HEK293 (cell line): ENCODE results near the gene TBX5.

Source experiments
- CTCF ChIA-PET: fragments of 350-600 bp; formaldehyde crosslinking; extraction: SDS; loops from one replicate; lab custom pipeline; 2021; ENCODE audit warnings: antibody characterized with exemption; lab: Yijun Ruan, JAX
- POLR2A ChIA-PET: fragments of 300-600 bp; formaldehyde crosslinking; extraction: SDS; loops from one replicate; lab custom pipeline; 2020; ENCODE audit warnings: antibody characterized with exemption, inconsistent platforms; lab: Yijun Ruan, JAX
- H3K27ac ChIP-seq: fragments of 200-500 bp; sonication (Bioruptor generic); 2 replicates; pipeline ENCODE4 v1.5.1; 2014; ENCODE audit warnings: low read depth, low read length, control low read depth, inconsistent platforms; ENCODE audit errors: extremely low read depth
- H3K36me3 ChIP-seq, 2 experiments: fragments of 200-500 bp in 1 of 2; sonication (Bioruptor generic) in 1 of 2; 1 replicate in 1 of 2; 2 replicates in 1 of 2; pipeline ENCODE4 v1.5.1; 2014 to 2017; ENCODE audit warnings: inconsistent platforms in 2 of 2, low read length in 2 of 2; ENCODE audit not compliant: control insufficient read depth in 2 of 2, insufficient read depth in 1 of 2
- H3K4me1 ChIP-seq: fragments of 200-500 bp; sonication (Bioruptor generic); 2 replicates; pipeline ENCODE4 v1.5.1; 2014; ENCODE audit warnings: mild to moderate bottlenecking, low read length, inconsistent platforms; ENCODE audit not compliant: control insufficient read depth, insufficient read depth
- H3K4me3 ChIP-seq: 2 replicates; pipeline ENCODE4 v1.5.1; 2011; ENCODE audit warnings: low read depth, mild to moderate bottlenecking, control low read depth, low read length, moderate library complexity
- H3K9me3 ChIP-seq: fragments of 200-500 bp; sonication (Bioruptor generic); 2 replicates; pipeline ENCODE4 v1.5.1; 2014; ENCODE audit warnings: low read depth, low read length, inconsistent platforms; ENCODE audit not compliant: control insufficient read depth, insufficient read depth
- GLIS2 ChIP-seq: fragments of 450-650 bp; formaldehyde crosslinking; IDR thresholded peaks from 2 replicates; pipeline ENCODE4 v1.5.1; 2016; ENCODE audit warnings: missing biosample characterization, missing genetic modification characterization
- RBAK ChIP-seq: fragments of 450-650 bp; formaldehyde crosslinking; IDR thresholded peaks from 2 replicates; pipeline ENCODE4 v1.5.1; 2016; ENCODE audit warnings: missing biosample characterization, missing genetic modification characterization
- SALL2 ChIP-seq: fragments of 450-650 bp; formaldehyde crosslinking; IDR thresholded peaks from 2 replicates; pipeline ENCODE4 v1.5.0; 2017; ENCODE audit warnings: missing biosample characterization, mild to moderate bottlenecking, missing genetic modification characterization, borderline replicate concordance
- SP7 ChIP-seq: fragments of 450-650 bp; formaldehyde crosslinking; IDR thresholded peaks from 2 replicates; pipeline ENCODE4 v1.5.1; 2016; ENCODE audit warnings: missing biosample characterization, missing genetic modification characterization
- TRIM28 ChIP-seq: IDR thresholded peaks from 2 replicates; pipeline ENCODE4 v1.6.1; 2011; ENCODE audit warnings: low read length, control low read depth, borderline replicate concordance
- YY1 ChIP-seq: fragments of 450-650 bp; formaldehyde crosslinking; IDR thresholded peaks from 2 replicates; pipeline ENCODE4 v1.5.1; 2018; ENCODE audit warnings: missing biosample characterization, missing genetic modification characterization
- ZBTB7A ChIP-seq: fragments of 450-650 bp; formaldehyde crosslinking; IDR thresholded peaks from 2 replicates; pipeline ENCODE4 v1.5.1; 2016; ENCODE audit warnings: low read depth, missing biosample characterization, missing genetic modification characterization
- ZFHX2 ChIP-seq: fragments of 450-650 bp; formaldehyde crosslinking; conservative IDR thresholded peaks from 2 replicates; pipeline ENCODE4 v1.5.1; 2016; ENCODE audit warnings: missing biosample characterization, missing genetic modification characterization
- ZFP69B ChIP-seq: fragments of 450-650 bp; formaldehyde crosslinking; IDR thresholded peaks from 2 replicates; pipeline ENCODE4 v1.5.1; 2016; ENCODE audit warnings: missing biosample characterization, missing genetic modification characterization
- ZNF121 ChIP-seq: fragments of 450-650 bp; formaldehyde crosslinking; IDR thresholded peaks from 2 replicates; pipeline ENCODE4 v1.5.1; 2016; ENCODE audit warnings: missing biosample characterization, missing genetic modification characterization
- ZNF174 ChIP-seq: fragments of 450-650 bp; formaldehyde crosslinking; IDR thresholded peaks from 2 replicates; pipeline ENCODE4 v1.5.0; 2017; ENCODE audit warnings: missing biosample characterization, mild to moderate bottlenecking, missing genetic modification characterization
- ZNF23 ChIP-seq: fragments of 450-650 bp; formaldehyde crosslinking; IDR thresholded peaks from 2 replicates; pipeline ENCODE4 v1.5.1; 2016; ENCODE audit warnings: missing biosample characterization, missing genetic modification characterization, borderline replicate concordance
- ZNF266 ChIP-seq: fragments of 450-650 bp; formaldehyde crosslinking; IDR thresholded peaks from 2 replicates; pipeline ENCODE4 v1.5.1; 2016; ENCODE audit warnings: missing biosample characterization, missing genetic modification characterization, low read depth
- ZNF311 ChIP-seq: fragments of 450-650 bp; formaldehyde crosslinking; IDR thresholded peaks from 2 replicates; pipeline ENCODE4 v1.5.1; 2017; ENCODE audit warnings: missing biosample characterization, missing genetic modification characterization, borderline replicate concordance
- ZNF362 ChIP-seq: fragments of 450-650 bp; formaldehyde crosslinking; IDR thresholded peaks from 2 replicates; pipeline ENCODE4 v1.5.1; 2016; ENCODE audit warnings: missing biosample characterization, missing genetic modification characterization
- ZNF366 ChIP-seq: fragments of 450-650 bp; formaldehyde crosslinking; conservative IDR thresholded peaks from 2 replicates; pipeline ENCODE4 v1.5.1; 2016; ENCODE audit warnings: missing biosample characterization, missing genetic modification characterization
- ZNF404 ChIP-seq: fragments of 450-650 bp; formaldehyde crosslinking; IDR thresholded peaks from 2 replicates; pipeline ENCODE4 v1.5.1; 2017; ENCODE audit warnings: missing biosample characterization, missing genetic modification characterization
- ZNF529 ChIP-seq: fragments of 450-650 bp; formaldehyde crosslinking; IDR thresholded peaks from 2 replicates; pipeline ENCODE4 v1.5.1; 2017; ENCODE audit warnings: missing genetic modification characterization, missing biosample characterization; ENCODE audit not compliant: insufficient replicate concordance
- ZNF571 ChIP-seq: fragments of 450-650 bp; formaldehyde crosslinking; IDR thresholded peaks from 2 replicates; pipeline ENCODE4 v1.5.0; 2017; ENCODE audit warnings: missing biosample characterization, missing genetic modification characterization
- ZNF629 ChIP-seq: fragments of 450-650 bp; formaldehyde crosslinking; IDR thresholded peaks from 2 replicates; pipeline ENCODE4 v1.5.1; 2017; ENCODE audit warnings: missing biosample characterization, missing genetic modification characterization
- ZNF639 ChIP-seq: fragments of 450-650 bp; formaldehyde crosslinking; IDR thresholded peaks from 2 replicates; pipeline ENCODE4 v1.5.1; 2016; ENCODE audit warnings: missing biosample characterization, missing genetic modification characterization
- ZNF792 ChIP-seq: fragments of 450-650 bp; formaldehyde crosslinking; IDR thresholded peaks from 2 replicates; pipeline ENCODE4 v1.5.1; 2016; ENCODE audit warnings: missing biosample characterization, missing genetic modification characterization
- ZNF830 ChIP-seq: fragments of 450-650 bp; IDR thresholded peaks from 2 replicates; pipeline ENCODE4 v1.5.0; 2018; ENCODE audit warnings: missing biosample characterization, missing genetic modification characterization, low read depth, mild to moderate bottlenecking, moderate library complexity
- TF ChIP-seq, protein P1 (sequence below): fragments of 450-650 bp; formaldehyde crosslinking; IDR thresholded peaks from 2 replicates; pipeline ENCODE4 v1.5.1; 2016; ENCODE audit warnings: missing biosample characterization, missing genetic modification characterization

The TBX5 gene

GRCh38 chr12:114396153-114396868, 9.6 kb downstream of the TBX5 start:
- Histone ChIP-seq H3K4me1 (no peaks in the 10 kb centered on the region), H3K36me3 (no peaks in the 10 kb centered on the region), H3K4me3 (no peak overlapping the region), H3K9me3 (no peaks in the 10 kb centered on the region)
- CTCF ChIA-PET: no interaction called here
- TF ChIP-seq ZNF174 (tag by site-specific recombination): no peak
- no peak for TF ChIP-seq ZNF404
- TF ChIP-seq ZBTB7A (tag by site-specific recombination): no peak
- TF ChIP-seq ZNF23 (tag by site-specific recombination): no peak
- TF ChIP-seq SP7 (tag by site-specific recombination): no peak
- no peak for TF ChIP-seq ZNF571 (tag by site-specific recombination)
- no peak for TF ChIP-seq ZNF266
- TF ChIP-seq, all 188 proteins: peak for 0
- no peak overlapping the region for H3K27ac ChIP-seq
- POLR2A ChIA-PET: interaction anchor here (0.6 kb wide), 1 partner anchor 10 kb away, joined by 3 read pairs; the partner anchor contains the start of gene TBX5

GRCh38 chr12:114395755-114396152, 10.2 kb downstream of the TBX5 start:
- ChIA-PET POLR2A (no interaction called here), CTCF (no interaction called here)
- H3K9me3 ChIP-seq: no peaks in the 10 kb centered on the region
- no peak overlapping the region for H3K27ac ChIP-seq
- TF ChIP-seq TRIM28 (no peak), ZFHX2 (tag by site-specific recombination) (no peak), RBAK (tag by site-specific recombination) (no peak), GLIS2 (no peak), ZNF121 (no peak), ZNF311 (tag by site-specific recombination) (no peak), SALL2 (tag by site-specific recombination) (no peak), ZNF629 (tag by site-specific recombination) (no peak), ZNF366 (tag by site-specific recombination) (no peak), ZNF362 (tag by site-specific recombination) (no peak), ZNF639 (tag by site-specific recombination) (no peak), ZNF830 (tag by site-specific recombination) (no peak), ZFP69B (no peak)
- H3K4me3 ChIP-seq: no peak overlapping the region
- H3K36me3 ChIP-seq: no peaks in the 10 kb centered on the region
- H3K4me1 ChIP-seq: no peaks in the 10 kb centered on the region

GRCh38 chr12:114395233-114395632, 10.7 kb downstream of the TBX5 start:
- Histone ChIP-seq H3K36me3 (no peaks in the 10 kb centered on the region), H3K4me1 (no peaks in the 10 kb centered on the region), H3K9me3 (no peaks in the 10 kb centered on the region), H3K4me3 (no peak overlapping the region), H3K27ac (no peak overlapping the region)
- POLR2A ChIA-PET: no interaction called here
- TF ChIP-seq, protein P1, sequence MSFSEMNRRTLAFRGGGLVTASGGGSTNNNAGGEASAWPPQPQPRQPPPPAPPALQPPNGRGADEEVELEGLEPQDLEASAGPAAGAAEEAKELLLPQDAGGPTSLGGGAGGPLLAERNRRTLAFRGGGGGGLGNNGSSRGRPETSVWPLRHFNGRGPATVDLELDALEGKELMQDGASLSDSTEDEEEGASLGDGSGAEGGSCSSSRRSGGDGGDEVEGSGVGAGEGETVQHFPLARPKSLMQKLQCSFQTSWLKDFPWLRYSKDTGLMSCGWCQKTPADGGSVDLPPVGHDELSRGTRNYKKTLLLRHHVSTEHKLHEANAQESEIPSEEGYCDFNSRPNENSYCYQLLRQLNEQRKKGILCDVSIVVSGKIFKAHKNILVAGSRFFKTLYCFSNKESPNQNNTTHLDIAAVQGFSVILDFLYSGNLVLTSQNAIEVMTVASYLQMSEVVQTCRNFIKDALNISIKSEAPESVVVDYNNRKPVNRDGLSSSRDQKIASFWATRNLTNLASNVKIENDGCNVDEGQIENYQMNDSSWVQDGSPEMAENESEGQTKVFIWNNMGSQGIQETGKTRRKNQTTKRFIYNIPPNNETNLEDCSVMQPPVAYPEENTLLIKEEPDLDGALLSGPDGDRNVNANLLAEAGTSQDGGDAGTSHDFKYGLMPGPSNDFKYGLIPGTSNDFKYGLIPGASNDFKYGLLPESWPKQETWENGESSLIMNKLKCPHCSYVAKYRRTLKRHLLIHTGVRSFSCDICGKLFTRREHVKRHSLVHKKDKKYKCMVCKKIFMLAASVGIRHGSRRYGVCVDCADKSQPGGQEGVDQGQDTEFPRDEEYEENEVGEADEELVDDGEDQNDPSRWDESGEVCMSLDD (tag by site-specific recombination): no peak
- no peak for TF ChIP-seq ZNF629 (tag by site-specific recombination)
- TF ChIP-seq ZNF529 (tag by site-specific recombination): no peak
- no peak for TF ChIP-seq YY1 (tag by site-specific recombination)
- no peak for TF ChIP-seq ZNF792 (tag by site-specific recombination)
- CTCF ChIA-PET: no interaction called here
